T-cell (primary cell): ENCODE results near the gene CFAP299. TPM values are rescaled to one million over a fixed set of nuclear protein-coding genes. Genes with fewer than 3 reads are reported as not detected.

Experiments used
- ATAC-seq, 4 experiments: fragments of 200-7000 bp in 3 of 4; fragments of 150-1000 bp in 1 of 4; cut with Tn5 transposase; replicated peaks in 1 of 4; 1 replicate in 3 of 4; 2 replicates in 1 of 4; pipeline ENCODE4 v1.10.0; 2021; ENCODE audit warnings: moderate library complexity in 3 of 4, mild to moderate bottlenecking in 2 of 4, moderate number of reproducible peaks in 1 of 4
- CTCF ChIA-PET, 2 donors: fragments of 300-600 bp; sonication (Branson Sonifier 250); formaldehyde crosslinking; loops; one replicate each; lab custom pipeline; 2022; ENCODE audit warnings: antibody characterized with exemption in 2 of 2; lab: Charles Lee
- POLR2A ChIA-PET, 2 donors: fragments of 300-600 bp; sonication (Branson Sonifier 250); formaldehyde crosslinking; loops; one replicate each; lab custom pipeline; 2022; ENCODE audit warnings: antibody characterized with exemption in 2 of 2; lab: Charles Lee
- DNase-seq, 35 experiments: peaks; one replicate each; pipeline versions ENCODE4 v3.0.0 to v3.0.0-alpha.2; 2013 to 2023
- H3K27ac ChIP-seq: one replicate; pipeline ENCODE4 v1.5.1; 2013; ENCODE audit warnings: low read length
- H3K27me3 ChIP-seq, 2 experiments: replicated peaks in 1 of 2; 1 replicate in 1 of 2; 2 replicates in 1 of 2; pipeline versions ENCODE4 v1.6.1 to v1.7.0; 2013; ENCODE audit warnings: low read length in 1 of 2, mixed read lengths in 1 of 2; ENCODE audit not compliant: control insufficient read depth in 2 of 2, insufficient read depth in 2 of 2; ENCODE audit errors: extremely low read depth in 1 of 2
- H3K36me3 ChIP-seq, 2 donors: 1 replicate in 1 of 2; 2 replicates in 1 of 2; pipeline versions ENCODE4 v1.6.1 to v1.7.0; 2013; ENCODE audit warnings: low read length in 1 of 2; ENCODE audit not compliant: control insufficient read depth in 2 of 2, insufficient read depth in 1 of 2; ENCODE audit errors: extremely low read depth in 1 of 2
- H3K4me1 ChIP-seq, 2 experiments: 1 replicate in 1 of 2; 2 replicates in 1 of 2; pipeline versions ENCODE4 v1.6.1 to v1.7.0; 2013; ENCODE audit warnings: low read length in 2 of 2, mixed read lengths in 1 of 2; ENCODE audit not compliant: insufficient read depth in 2 of 2, control insufficient read depth in 1 of 2; ENCODE audit errors: extremely low read depth in 1 of 2
- H3K4me3 ChIP-seq, 2 donors: 1 replicate in 1 of 2; 2 replicates in 1 of 2; pipeline versions ENCODE4 v1.5.1 to v1.7.0; 2013; ENCODE audit warnings: mild to moderate bottlenecking in 2 of 2, low read length in 1 of 2, moderate library complexity in 1 of 2; ENCODE audit not compliant: control insufficient read depth in 1 of 2; ENCODE audit errors: extremely low read depth in 1 of 2
- H3K9me3 ChIP-seq: 2 replicates; pipeline ENCODE4 v1.7.0; 2013
- H3K27ac Mint-ChIP-seq, 2 donors: one replicate each; pipeline ENCODE4 v1.8.0; 2020 to 2021; ENCODE audit warnings: mild to moderate bottlenecking in 2 of 2, mixed read lengths in 2 of 2
- H3K27me3 Mint-ChIP-seq, 2 donors: one replicate each; pipeline ENCODE4 v1.8.0; 2021 to 2022; ENCODE audit warnings: mixed read lengths in 2 of 2
- H3K36me3 Mint-ChIP-seq: one replicate; pipeline ENCODE4 v1.8.0; 2021; ENCODE audit warnings: mixed read lengths
- H3K4me1 Mint-ChIP-seq, 3 donors: one replicate each; pipeline ENCODE4 v1.8.0; 2020 to 2022; ENCODE audit warnings: mixed read lengths in 3 of 3, mild to moderate bottlenecking in 1 of 3
- H3K4me3 Mint-ChIP-seq, 3 donors: one replicate each; pipeline ENCODE4 v1.8.0; 2020 to 2022; ENCODE audit warnings: mild to moderate bottlenecking in 3 of 3, mixed read lengths in 3 of 3, moderate library complexity in 3 of 3
- H3K9me3 Mint-ChIP-seq, 3 donors: one replicate each; pipeline ENCODE4 v1.8.0; 2020 to 2022; ENCODE audit warnings: mixed read lengths in 3 of 3
- whole genome bisulfite sequencing: methylation state at CpG from one replicate; pipeline ENCODE4 v1.1.5; 2013; ENCODE audit warnings: missing lambda C conversion rate; ENCODE audit not compliant: insufficient coverage; 5-methylcytosine and 5-hydroxymethylcytosine counted together
- total RNA-seq, 35 experiments: library from RNA in 6 of 35; stranded (reverse) in 6 of 35; fragments of 120-200 nt in 1 of 35; gene quantifications; one replicate each; pipeline versions ENCODE4 v1.2.1 to v1.2.4 and lab custom pipeline; 2013 to 2026

CFAP299 gene
- total RNA-seq, 5 donors from 2014 or later (not counting 1 experiment from before 2014, with no cell fraction given), result 0.35 TPM; not detected in 4

DNA sequence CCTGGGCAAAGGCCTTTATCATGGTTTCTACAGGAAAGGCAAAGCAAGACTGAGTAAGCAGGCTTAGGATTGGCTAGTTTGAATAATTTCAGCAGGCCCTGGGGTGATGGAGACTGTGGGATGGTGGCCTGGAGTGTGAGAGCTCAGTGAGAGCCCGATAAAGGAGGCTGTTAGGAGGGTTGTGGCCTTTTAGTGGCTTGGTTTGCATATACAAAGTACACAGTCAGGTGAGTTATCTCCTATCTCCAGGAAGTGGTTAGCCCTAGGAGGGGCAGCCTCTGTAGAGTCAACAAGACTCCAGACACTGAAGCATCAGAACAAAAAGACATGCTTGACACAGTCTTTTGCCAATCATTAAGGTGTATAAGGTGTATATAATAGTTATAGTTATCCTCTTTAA, 157.2 kb downstream of the CFAP299 start:
- H3K9me3 Mint-ChIP-seq, result peaks cover 15 to 29% (median 18%) of the 10 kb centered on the region in 3 donors
- H3K27me3 Mint-ChIP-seq, result no peaks in the 10 kb centered on the region
- ChIA-PET CTCF (interaction anchor here in 1 of 2 donors (0.5 kb wide), 1 partner anchor 34 kb away, joined by 3 read pairs; no protein-coding TSS in a partner anchor), POLR2A (no interaction called here)
- Histone ChIP-seq H3K36me3 (peaks cover 0 to 2% of the 10 kb centered on the region in 2 donors), H3K4me3 (no peak overlapping the region), H3K9me3 (peaks cover 3% of the 10 kb centered on the region), H3K4me1 (peaks cover 21 to 24% of the 10 kb centered on the region in 2 experiments), H3K27ac (peak overlapping the region; percentile 76), H3K27me3 (no peaks in the 10 kb centered on the region)
- ATAC-seq (peak; percentile 97 to 100 (median 100)), DNase-seq (peak; percentile 28 to 83 (median 61))
- no CpG with 5 or more reads among the region's 1 CpG for WGBS
- H3K27ac Mint-ChIP-seq, result peak overlapping the region; percentile 95 to 97
- H3K4me1 Mint-ChIP-seq, result peaks cover 63 to 67% (median 66%) of the 10 kb centered on the region in 3 donors
- peaks cover 15% of the 10 kb centered on the region for H3K36me3 Mint-ChIP-seq
- H3K4me3 Mint-ChIP-seq, result peak overlapping the region; percentile 22 to 65 (median 46)

DNA sequence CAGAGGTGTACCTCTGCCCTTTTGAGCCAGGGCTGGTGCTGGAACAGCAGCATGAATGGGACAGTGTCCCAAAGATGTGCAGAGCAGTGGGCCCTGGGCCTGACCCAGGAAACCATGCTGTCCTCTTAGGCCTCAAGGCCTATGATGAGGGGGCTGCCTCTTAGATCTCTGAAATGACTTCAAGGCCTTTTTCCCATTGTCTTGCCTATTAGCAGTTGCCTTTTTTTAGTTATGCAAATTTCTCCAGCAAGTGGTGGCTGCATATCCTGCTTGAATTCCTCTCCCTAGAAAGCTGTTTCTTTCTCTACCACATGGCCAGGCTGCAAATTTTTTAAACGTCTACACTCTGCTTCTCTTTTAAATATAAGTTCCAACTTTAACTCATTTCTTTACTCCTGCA, 160.3 kb downstream of the CFAP299 start:
- H3K4me3 ChIP-seq, result no peak overlapping the region
- no peaks in the 10 kb centered on the region for H3K27me3 Mint-ChIP-seq
- H3K4me1 Mint-ChIP-seq, result peaks cover 72 to 82% (median 78%) of the 10 kb centered on the region in 3 donors
- H3K36me3 ChIP-seq, result peaks cover 0 to 2% of the 10 kb centered on the region in 2 donors
- H3K27ac Mint-ChIP-seq, result peak overlapping the region; percentile 34 to 64
- POLR2A ChIA-PET, result no interaction called here
- peaks cover 5% of the 10 kb centered on the region for H3K9me3 ChIP-seq
- H3K9me3 Mint-ChIP-seq, result peaks cover 16 to 22% (median 21%) of the 10 kb centered on the region in 3 donors
- H3K4me3 Mint-ChIP-seq, result peak overlapping the region in 1 of 3 donors; percentile 37
- H3K27ac ChIP-seq, result no peak overlapping the region
- no peak for ATAC-seq
- no CpG with 5 or more reads among the region's 1 CpG for whole genome bisulfite sequencing
- no peak for DNase-seq
- CTCF ChIA-PET, result no interaction called here
- peaks cover 29 to 31% of the 10 kb centered on the region in 2 experiments for H3K4me1 ChIP-seq
- peaks cover 15% of the 10 kb centered on the region for H3K36me3 Mint-ChIP-seq
- H3K27me3 ChIP-seq, result no peaks in the 10 kb centered on the region

DNA sequence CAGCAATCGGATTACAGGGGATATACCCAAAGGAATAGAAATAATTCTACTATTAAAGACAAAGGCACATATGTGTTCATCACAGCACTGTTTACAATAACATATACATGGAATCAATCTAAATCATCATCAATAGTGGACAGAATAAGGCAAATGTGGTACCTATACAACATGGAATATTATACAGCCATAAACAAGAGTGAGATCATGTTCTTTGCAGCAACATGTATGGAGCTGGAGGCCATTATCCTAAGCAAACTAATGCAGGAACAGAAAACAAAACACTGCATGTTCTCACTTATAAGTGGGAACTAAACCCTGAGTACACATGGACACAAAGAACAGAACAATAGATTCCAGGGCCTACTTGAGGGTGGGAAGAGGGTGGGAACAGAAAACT, 163.2 kb downstream of the CFAP299 start:
- peaks cover 5% of the 10 kb centered on the region for H3K9me3 ChIP-seq
- no peak for DNase-seq
- no peaks in the 10 kb centered on the region for H3K27me3 ChIP-seq
- ChIA-PET POLR2A (no interaction called here), CTCF (no interaction called here)
- no peak overlapping the region for H3K27ac ChIP-seq
- H3K27me3 Mint-ChIP-seq, result no peaks in the 10 kb centered on the region
- no CpG with 5 or more reads among the region's 1 CpG for WGBS
- no peak overlapping the region for H3K4me3 ChIP-seq
- H3K4me3 Mint-ChIP-seq, result no peak overlapping the region
- peaks cover 0 to 2% of the 10 kb centered on the region in 2 donors for H3K36me3 ChIP-seq
- peaks cover 13% of the 10 kb centered on the region for H3K36me3 Mint-ChIP-seq
- peaks cover 69 to 80% (median 71%) of the 10 kb centered on the region in 3 donors for H3K4me1 Mint-ChIP-seq
- ATAC-seq, result no peak
- peak overlapping the region; percentile 48 to 76 for H3K27ac Mint-ChIP-seq
- peaks cover 16 to 21% (median 18%) of the 10 kb centered on the region in 3 donors for H3K9me3 Mint-ChIP-seq
- H3K4me1 ChIP-seq, result peaks cover 18 to 32% of the 10 kb centered on the region in 2 experiments

DNA sequence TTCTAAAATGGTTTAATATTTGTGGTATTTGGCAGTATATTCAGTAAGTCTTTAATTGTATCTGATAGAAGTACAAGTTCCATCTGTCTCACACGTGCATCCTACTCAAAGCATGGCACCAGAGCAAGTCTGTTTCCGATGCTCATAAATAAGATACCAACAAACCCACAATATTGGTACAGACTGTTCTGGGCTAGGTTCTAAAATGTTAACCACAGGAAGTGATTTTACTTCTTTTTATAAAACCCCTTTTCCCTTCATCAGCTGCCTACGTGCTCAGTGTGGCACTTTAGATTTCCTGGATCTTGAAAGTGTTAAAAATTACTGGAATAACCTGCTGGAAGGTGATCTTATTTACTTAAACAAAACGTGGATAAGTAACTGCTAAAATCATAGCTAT, 165.1 kb downstream of the CFAP299 start:
- Histone ChIP-seq H3K36me3 (peaks cover 0 to 2% of the 10 kb centered on the region in 2 donors), H3K4me3 (no peak overlapping the region), H3K9me3 (peaks cover 5% of the 10 kb centered on the region), H3K27me3 (no peaks in the 10 kb centered on the region), H3K4me1 (peaks cover 8 to 22% of the 10 kb centered on the region in 2 experiments), H3K27ac (peak overlapping the region; percentile 51)
- H3K36me3 Mint-ChIP-seq, result peaks cover 13% of the 10 kb centered on the region
- H3K27ac Mint-ChIP-seq, result peak overlapping the region; percentile 77 to 84
- peaks cover 13 to 19% (median 18%) of the 10 kb centered on the region in 3 donors for H3K9me3 Mint-ChIP-seq
- peak overlapping the region in 1 of 3 donors; percentile 55 for H3K4me3 Mint-ChIP-seq
- CTCF ChIA-PET, result interaction anchor here in 1 of 2 donors (0.8 to 1.0 kb wide), 2 partner anchors 135 to 489 kb away, joined by 4 read pairs; no protein-coding TSS in a partner anchor
- WGBS, result no CpG with 5 or more reads among the region's 4 CpGs
- peaks cover 56 to 67% (median 57%) of the 10 kb centered on the region in 3 donors for H3K4me1 Mint-ChIP-seq
- ATAC-seq (peak; percentile 94 to 100 (median 100)), DNase-seq (peak in 29 of 35 experiments; percentile 4 to 64 (median 19))
- H3K27me3 Mint-ChIP-seq, result no peaks in the 10 kb centered on the region
- POLR2A ChIA-PET, result interaction anchor here in 1 of 2 donors (0.8 kb wide), 1 partner anchor 10 kb away, joined by 3 read pairs; no protein-coding TSS in a partner anchor

DNA sequence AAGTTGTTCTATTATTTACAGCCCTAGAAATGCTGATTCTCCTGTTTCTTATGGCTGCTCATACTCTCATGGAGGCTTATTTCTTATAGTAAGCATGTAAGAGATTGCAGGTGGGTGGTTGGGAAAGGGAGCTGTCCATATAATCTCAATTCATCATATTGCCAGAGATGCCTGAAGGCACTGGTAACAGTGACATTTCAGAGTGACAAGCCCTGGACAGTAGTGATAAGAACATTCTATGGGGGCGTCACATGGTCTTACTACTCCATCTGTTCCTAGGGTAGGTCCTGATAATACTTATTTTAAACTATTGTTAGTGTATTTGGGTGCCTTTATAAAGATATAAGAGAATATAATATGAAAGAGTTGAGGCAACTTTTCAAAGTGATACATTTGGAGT, 171.5 kb downstream of the CFAP299 start:
- H3K27me3 Mint-ChIP-seq, result no peaks in the 10 kb centered on the region
- H3K36me3 Mint-ChIP-seq, result no peaks in the 10 kb centered on the region
- Histone ChIP-seq H3K4me1 (peaks cover 4% of the 10 kb centered on the region in 2 experiments), H3K9me3 (no peaks in the 10 kb centered on the region), H3K27ac (no peak overlapping the region), H3K4me3 (no peak overlapping the region), H3K36me3 (no peaks in the 10 kb centered on the region), H3K27me3 (no peaks in the 10 kb centered on the region)
- H3K4me3 Mint-ChIP-seq, result no peak overlapping the region
- H3K27ac Mint-ChIP-seq, result peak overlapping the region; percentile 4 to 35
- no peak for ATAC-seq
- ChIA-PET CTCF (no interaction called here), POLR2A (no interaction called here)
- no peak for DNase-seq
- WGBS, result no CpG with 5 or more reads among the region's 1 CpG
- H3K4me1 Mint-ChIP-seq, result peaks cover 49 to 51% (median 50%) of the 10 kb centered on the region in 3 donors
- H3K9me3 Mint-ChIP-seq, result peaks cover 0 to 7% (median 0%) of the 10 kb centered on the region in 3 donors

DNA sequence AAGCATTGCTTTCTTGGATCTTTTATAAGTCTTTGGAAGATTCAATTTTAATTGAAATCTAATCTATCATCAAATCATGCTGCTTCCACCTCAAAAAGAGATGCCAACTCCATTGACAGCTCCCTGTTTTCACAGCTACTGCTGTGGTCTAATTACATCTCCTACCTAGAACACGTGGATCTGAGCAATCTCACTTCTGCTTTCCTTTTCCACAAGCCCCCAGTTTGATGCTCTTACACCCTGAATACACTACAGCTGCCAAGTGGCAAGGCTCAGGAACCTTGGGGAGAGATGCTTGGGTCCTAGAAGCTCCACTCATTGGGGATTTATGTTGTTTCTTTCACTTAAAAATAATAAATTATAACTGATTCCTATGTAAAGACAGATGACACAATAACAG, 172.0 kb downstream of the CFAP299 start:
- ChIA-PET POLR2A (no interaction called here), CTCF (no interaction called here)
- Histone ChIP-seq H3K4me3 (no peak overlapping the region), H3K36me3 (no peaks in the 10 kb centered on the region), H3K9me3 (no peaks in the 10 kb centered on the region), H3K27ac (no peak overlapping the region), H3K27me3 (no peaks in the 10 kb centered on the region), H3K4me1 (peaks cover 2 to 4% of the 10 kb centered on the region in 2 experiments)
- Mint-ChIP-seq H3K27ac (no peak overlapping the region), H3K9me3 (peaks cover 0 to 7% (median 0%) of the 10 kb centered on the region in 3 donors), H3K4me3 (no peak overlapping the region), H3K4me1 (peaks cover 45 to 47% (median 47%) of the 10 kb centered on the region in 3 donors), H3K27me3 (no peaks in the 10 kb centered on the region), H3K36me3 (no peaks in the 10 kb centered on the region)
- WGBS, result no CpG with 5 or more reads among the region's 1 CpG
- DNase-seq, result no peak
- ATAC-seq, result no peak
